H1 (cell line): ENCODE measurements around the gene PPP2R2C. TPM values are rescaled to one million over a fixed set of nuclear protein-coding genes. Genes with fewer than 3 reads are reported as not detected.

Source experiments
- CTCF ChIA-PET: fragments of 300-600 bp; sonication (Branson Sonifier 250); formaldehyde crosslinking; loops from one replicate; lab custom pipeline; 2021; ENCODE audit not compliant: partially characterized antibody; lab: Charles Lee
- POLR2A ChIA-PET: fragments of 300-600 bp; sonication (Branson Sonifier 250); formaldehyde crosslinking; loops from one replicate; lab custom pipeline; 2021; ENCODE audit warnings: inconsistent platforms; ENCODE audit not compliant: partially characterized antibody; lab: Charles Lee
- DNase-seq, 2 experiments: peaks; one replicate each; pipeline versions ENCODE4 v3.0.0 to v3.0.0-alpha.2; 2010 to 2022; ENCODE audit warnings: low spot score in 2 of 2, low read depth in 1 of 2, mixed read lengths in 1 of 2
- FAIRE-seq: peaks from 2 replicates; lab custom pipeline; 2011; peaks lifted over from hg19 to GRCh38; lab: Jason Lieb, UNC
- H2AFZ ChIP-seq: 2 replicates; pipeline ENCODE4 v1.8.1; 2012; ENCODE audit warnings: low read length, inconsistent platforms
- H2AK5ac ChIP-seq: 2 replicates; pipeline ENCODE4 v1.6.1; 2013; ENCODE audit warnings: low read depth, low read length
- H2BK120ac ChIP-seq: replicated peaks from 2 replicates; pipeline ENCODE3; 2013; ENCODE audit warnings: low read depth, low read length, inconsistent platforms
- H2BK12ac ChIP-seq: 2 replicates; pipeline ENCODE4 v1.6.1; 2013; ENCODE audit warnings: low read depth, low read length
- H2BK15ac ChIP-seq: 2 replicates; pipeline ENCODE4 v1.6.1; 2013; ENCODE audit warnings: low read length
- H2BK20ac ChIP-seq: 2 replicates; pipeline ENCODE4 v1.6.1; 2013; ENCODE audit warnings: low read length
- H2BK5ac ChIP-seq: 2 replicates; pipeline ENCODE4 v1.6.1; 2013; ENCODE audit warnings: low read depth, low read length
- H3K14ac ChIP-seq: 2 replicates; pipeline ENCODE4 v1.6.1; 2013; ENCODE audit warnings: inconsistent platforms; ENCODE audit not compliant: insufficient read length
- H3K18ac ChIP-seq: 2 replicates; pipeline ENCODE4 v1.6.1; 2013; ENCODE audit warnings: low read length; ENCODE audit errors: extremely low read depth
- H3K23ac ChIP-seq: 2 replicates; pipeline ENCODE4 v1.6.1; 2013; ENCODE audit warnings: inconsistent platforms; ENCODE audit not compliant: insufficient read length
- H3K23me2 ChIP-seq: 2 replicates; pipeline ENCODE4 v1.6.1; 2013; ENCODE audit warnings: low read depth, low read length
- H3K27ac ChIP-seq: 2 replicates; pipeline ENCODE4 v1.6.1; 2011; ENCODE audit warnings: low read depth, low read length, inconsistent platforms
- H3K27me3 ChIP-seq, 4 experiments: replicated peaks in 1 of 4; 1 replicate in 1 of 4; 2 replicates in 3 of 4; pipeline versions ENCODE4 v1.6.1 to v1.8.1; 2011 to 2013; ENCODE audit warnings: low read length in 3 of 4, mild to moderate bottlenecking in 3 of 4, inconsistent platforms in 2 of 4, mixed read lengths in 2 of 4, moderate library complexity in 1 of 4; ENCODE audit not compliant: control insufficient read depth in 3 of 4, insufficient read depth in 3 of 4; ENCODE audit errors: extremely low read depth in 1 of 4
- H3K36me3 ChIP-seq, 4 experiments: 2 replicates each; pipeline versions ENCODE4 v1.6.1 to v1.8.1; 2011 to 2013; ENCODE audit warnings: mild to moderate bottlenecking in 4 of 4, low read length in 3 of 4, moderate library complexity in 2 of 4, control low read depth in 1 of 4, inconsistent platforms in 1 of 4; ENCODE audit not compliant: insufficient read depth in 4 of 4, control insufficient read depth in 2 of 4
- H3K4ac ChIP-seq: replicated peaks from 2 replicates; pipeline ENCODE3; 2013; ENCODE audit warnings: low read length, low read depth, mixed read lengths, inconsistent platforms; ENCODE audit not compliant: insufficient read length
- H3K4me1 ChIP-seq, 4 experiments: replicated peaks in 1 of 4; 1 replicate in 1 of 4; 2 replicates in 3 of 4; pipeline versions ENCODE4 v1.6.1 to v1.8.1; 2011 to 2013; ENCODE audit warnings: low read length in 3 of 4, inconsistent platforms in 2 of 4, mixed read lengths in 1 of 4; ENCODE audit not compliant: insufficient read depth in 4 of 4, control insufficient read depth in 3 of 4
- H3K4me2 ChIP-seq, 2 experiments: 2 replicates each; pipeline versions ENCODE4 v1.6.1 to v1.8.1; 2011 to 2013; ENCODE audit warnings: low read depth in 2 of 2, low read length in 2 of 2, control low read depth in 1 of 2, inconsistent platforms in 1 of 2, mild to moderate bottlenecking in 1 of 2; ENCODE audit not compliant: insufficient read depth in 1 of 2
- H3K4me3 ChIP-seq, 4 experiments: fragments of 200-600, 300-600 bp in 1 of 4; sonication (generic), shearing (Covaris generic), sonication (Bioruptor Twin) in 1 of 4; 2 replicates each; pipeline versions ENCODE4 v1.5.1 to v1.8.1; 2011 to 2016; ENCODE audit warnings: low read length in 4 of 4, low read depth in 3 of 4, control low read depth in 2 of 4, inconsistent platforms in 2 of 4, mild to moderate bottlenecking in 2 of 4, mixed read lengths in 1 of 4, moderate library complexity in 1 of 4; ENCODE audit not compliant: insufficient read depth in 2 of 4; ENCODE audit errors: extremely low read depth in 1 of 4
- H3K56ac ChIP-seq: replicated peaks from 2 replicates; pipeline ENCODE3; 2013; ENCODE audit warnings: low read depth, mild to moderate bottlenecking, mixed read lengths, low read length, inconsistent platforms; ENCODE audit not compliant: insufficient read length
- H3K79me1 ChIP-seq: 2 replicates; pipeline ENCODE4 v1.6.1; 2013; ENCODE audit warnings: low read depth, low read length, control low read depth
- H3K79me2 ChIP-seq, 2 experiments: 2 replicates each; pipeline versions ENCODE4 v1.6.1 to v1.8.1; 2012 to 2013; ENCODE audit warnings: low read length in 2 of 2, mild to moderate bottlenecking in 2 of 2, inconsistent platforms in 1 of 2; ENCODE audit not compliant: insufficient read depth in 2 of 2, control insufficient read depth in 1 of 2
- H3K9ac ChIP-seq, 4 experiments: replicated peaks in 1 of 4; 1 replicate in 1 of 4; 2 replicates in 3 of 4; pipeline versions ENCODE4 v1.6.1 to v1.8.1; 2011 to 2013; ENCODE audit warnings: low read depth in 3 of 4, low read length in 3 of 4, control low read depth in 2 of 4, mild to moderate bottlenecking in 2 of 4, moderate library complexity in 2 of 4, inconsistent platforms in 1 of 4; ENCODE audit errors: extremely low read depth in 1 of 4
- H3K9me3 ChIP-seq, 2 experiments: 2 replicates each; pipeline versions ENCODE4 v1.6.1 to v1.8.1; 2012 to 2013; ENCODE audit warnings: mild to moderate bottlenecking in 2 of 2, moderate library complexity in 2 of 2, control low read depth in 1 of 2, inconsistent platforms in 1 of 2, low read depth in 1 of 2, low read length in 1 of 2, mixed read lengths in 1 of 2; ENCODE audit not compliant: insufficient read depth in 2 of 2
- H4K20me1 ChIP-seq, 2 experiments: replicated peaks in 1 of 2; 2 replicates each; pipeline versions ENCODE3 to v1.8.1; 2011 to 2013; ENCODE audit warnings: inconsistent platforms in 2 of 2, low read length in 2 of 2, mild to moderate bottlenecking in 1 of 2; ENCODE audit not compliant: insufficient read depth in 2 of 2, control insufficient read depth in 1 of 2
- H4K5ac ChIP-seq: 2 replicates; pipeline ENCODE4 v1.6.1; 2013; ENCODE audit warnings: low read length, low read depth, mixed read lengths, inconsistent platforms; ENCODE audit not compliant: insufficient read length
- H4K8ac ChIP-seq: 2 replicates; pipeline ENCODE4 v1.8.0; 2013; ENCODE audit warnings: mild to moderate bottlenecking, moderate library complexity, low read length, inconsistent platforms; ENCODE audit not compliant: insufficient read depth; ENCODE audit errors: extremely low read depth
- H4K91ac ChIP-seq: replicated peaks from 2 replicates; pipeline ENCODE3; 2013; ENCODE audit warnings: low read length, mixed read lengths, inconsistent platforms; ENCODE audit not compliant: insufficient read length
- BCL11A ChIP-seq, 2 experiments: IDR thresholded peaks; one replicate each; pipeline ENCODE4 v1.6.1; 2011; ENCODE audit warnings: low read depth in 2 of 2, low read length in 2 of 2, mild to moderate bottlenecking in 2 of 2
- BRCA1 ChIP-seq: IDR thresholded peaks from 2 replicates; pipeline ENCODE4 v1.6.1; 2012; ENCODE audit warnings: low read depth, low read length, improper control_type of control experiment
- CHD1 ChIP-seq: IDR thresholded peaks from 2 replicates; pipeline ENCODE4 v1.6.1; 2012; ENCODE audit warnings: low read depth, low read length, improper control_type of control experiment
- CHD2 ChIP-seq: IDR thresholded peaks from 2 replicates; pipeline ENCODE4 v1.6.1; 2012; ENCODE audit warnings: low read length, improper control_type of control experiment
- E2F6 ChIP-seq: IDR thresholded peaks from 2 replicates; pipeline ENCODE4 v1.6.1; 2012; ENCODE audit warnings: inconsistent platforms
- GABPA ChIP-seq: IDR thresholded peaks from 2 replicates; pipeline ENCODE4 v1.6.1; 2011; ENCODE audit warnings: mild to moderate bottlenecking, low read length, moderate library complexity, borderline replicate concordance; ENCODE audit not compliant: insufficient read depth
- GTF2F1 ChIP-seq: IDR thresholded peaks from 2 replicates; pipeline ENCODE4 v1.6.1; 2012; ENCODE audit warnings: low read depth, low read length, improper control_type of control experiment, borderline replicate concordance
- HDAC6 ChIP-seq: IDR thresholded peaks from one replicate; pipeline ENCODE4 v1.7.1; 2012; ENCODE audit warnings: low read depth, mild to moderate bottlenecking, inconsistent platforms, low read length, moderate library complexity
- KDM4A ChIP-seq: IDR thresholded peaks from one replicate; pipeline ENCODE4 v1.7.1; 2012; ENCODE audit warnings: low read depth, mild to moderate bottlenecking, moderate library complexity, low read length, inconsistent platforms; ENCODE audit not compliant: severe bottlenecking
- PHF8 ChIP-seq: fragments of 200-600 bp; sonication (generic); conservative IDR thresholded peaks from 2 replicates; pipeline ENCODE4 v1.7.1; 2012; ENCODE audit warnings: low read depth, mild to moderate bottlenecking, inconsistent platforms, low read length, moderate library complexity
- RFX5 ChIP-seq: IDR thresholded peaks from 2 replicates; pipeline ENCODE4 v1.6.1; 2011; ENCODE audit warnings: low read depth, low read length, improper control_type of control experiment, borderline replicate concordance
- SIX5 ChIP-seq: IDR thresholded peaks from 2 replicates; pipeline ENCODE4 v1.6.1; 2011; ENCODE audit warnings: mild to moderate bottlenecking, low read depth, low read length
- SP2 ChIP-seq: IDR thresholded peaks from 2 replicates; pipeline ENCODE4 v1.6.1; 2012; ENCODE audit warnings: mild to moderate bottlenecking, low read length, inconsistent platforms
- SP4 ChIP-seq: IDR thresholded peaks from 2 replicates; pipeline ENCODE4 v1.6.1; 2012; ENCODE audit warnings: low read length, inconsistent platforms
- TAF1 ChIP-seq: IDR thresholded peaks from 2 replicates; pipeline ENCODE4 v1.6.1; 2011; ENCODE audit warnings: mild to moderate bottlenecking, low read depth, low read length
- WGBS, 2 experiments: shearing (Covaris generic) in 1 of 2; methylation state at CpG; one replicate each; pipeline versions ENCODE4 v1.1.6 to v1.1.7; 2013 to 2015; ENCODE audit warnings: low lambda C conversion rate in 2 of 2, mixed read lengths in 2 of 2, inconsistent platforms in 1 of 2, low coverage in 1 of 2, missing lambda C conversion rate in 1 of 2; ENCODE audit not compliant: insufficient replicate concordance in 2 of 2, insufficient coverage in 1 of 2, insufficient read length in 1 of 2; ENCODE audit errors: extremely low coverage in 1 of 2, missing lambda C conversion rate in 1 of 2; 5-methylcytosine and 5-hydroxymethylcytosine counted together
- polyA plus RNA-seq, 7 experiments: library from polyadenylated mRNA; depleted of rRNA in 3 of 7; stranded (reverse) in 5 of 7; unstranded in 2 of 7; fragments of >200 nt in 5 of 7; fragments of 200-250 nt in 2 of 7; gene quantifications; 1 replicate in 5 of 7; 2 replicates in 1 of 7; 4 replicates in 1 of 7; pipeline versions ENCODE4 v1.2.1 to v1.2.3, GENCODE V29; 2011 to 2013; ENCODE audit warnings: missing spikeins in 2 of 7, mixed read lengths in 2 of 7
- total RNA-seq: library from RNA; stranded (reverse); fragmentation: NEBNext Ultra II Directional; extraction: Animal tissue kit (Norgen Biotek cat#: 25700); gene quantifications from 2 replicates; pipeline ENCODE4 v1.2.1, GENCODE V29; 2021

PPP2R2C gene
- total and polyA plus RNA-seq, 2 of the 8 experiments (the other 6 are each of a cell fraction or from before 2014, with no cell fraction given) = 6.4 TPM

GRCh38 chr4:6447672-6448171 lies 24.7 kb downstream of the PPP2R2C start:
- POLR2A ChIA-PET = no interaction called here
- TF ChIP-seq SP4 (no peak), CHD1 (no peak), KDM4A (no peak), BCL11A (IDR thresholded peaks at IDR 0.05; ENCODE audit: low read depth in 2 of 2, low read length in 2 of 2) (no peak), HDAC6 (no peak), GABPA (no peak), GTF2F1 (no peak), RFX5 (no peak), BRCA1 (no peak), CHD2 (no peak), SP2 (no peak), SIX5 (no peak), TAF1 (no peak), PHF8 (no peak), E2F6 (no peak)

More at GRCh38 chr4:6447672-6448171, 24.7 kb downstream of the PPP2R2C start:
- Histone ChIP-seq H3K4me3 (no peak overlapping the region), H4K5ac (no peak overlapping the region), H3K79me1 (no peaks in the 10 kb centered on the region), H3K79me2 (no peaks in the 10 kb centered on the region), H4K8ac (no peak overlapping the region; the same call in 1 of the 2 replicates), H2BK20ac (no peak overlapping the region), H3K4me1 (peaks cover 0 to 7% (median 2%) of the 10 kb centered on the region in 4 experiments; a peak in 4 of 7 replicates), H3K4me2 (no peak overlapping the region), H3K23me2 (no peaks in the 10 kb centered on the region), H2BK12ac (no peak overlapping the region), H4K20me1 (no peaks in the 10 kb centered on the region), H3K14ac (no peak overlapping the region), H3K18ac (no peak overlapping the region), H3K23ac (no peak overlapping the region), H2AK5ac (no peak overlapping the region), H3K27ac (no peak overlapping the region), H4K91ac (no peak overlapping the region), H2BK5ac (no peak overlapping the region), H3K9ac (no peak overlapping the region; a peak in 1 of 7 replicates), H3K27me3 (no peaks in the 10 kb centered on the region), H2BK120ac (no peak overlapping the region), H3K36me3 (no peaks in the 10 kb centered on the region), H3K4ac (no peak overlapping the region), H3K9me3 (no peaks in the 10 kb centered on the region), H3K56ac (no peak overlapping the region), H2BK15ac (no peak overlapping the region), H2AFZ (no peak overlapping the region)
- WGBS, 2 experiments = 80% methylated on average over 20 of the region's 22 CpGs; no CpG with 5 or more reads in 1 of the 2 experiments
- CTCF ChIA-PET = interaction anchor here (0.7 to 1.0 kb wide), 3 partner anchors 28 to 117 kb away, joined by 3 read pairs; no protein-coding TSS in a partner anchor
- DNase-seq = no peak
- no peak for FAIRE-seq
